K562 (cell line): ENCODE data around the gene RNF40. TPM values are rescaled to one million over a fixed set of nuclear protein-coding genes. Genes with fewer than 3 reads are reported as not detected.

Experiments used
- ATAC-seq: fragments of 200-7000 bp; cut with Tn5 transposase; 3 replicates; pipeline ENCODE4 v1.9.1; 2020; ENCODE audit warnings: moderate library complexity
- BruUV-seq: library from RNA; stranded (reverse); fragments of 400-500 nt; replicated peaks from 2 replicates; lab custom pipeline; 2021; lab: Mats Ljungman, UMichigan
- CTCF ChIA-PET: fragments of 300-600 bp; formaldehyde crosslinking; extraction: SDS; loops from one replicate; lab custom pipeline; 2021; ENCODE audit warnings: low intra/inter-chr PET ratio; lab: Yijun Ruan, JAX
- POLR2A ChIA-PET: fragments of 300-600, 350-650 bp; sonication (Branson Sonifier 250); formaldehyde crosslinking; extraction: SDS; loops from one replicate; lab custom pipeline; 2021; ENCODE audit warnings: antibody characterized with exemption, inconsistent platforms; lab: Yijun Ruan, JAX
- DNase-seq, 4 experiments: peaks; one replicate each; pipeline versions ENCODE4 v3.0.0 to v3.0.0-alpha.2; 2011 to 2018; ENCODE audit warnings: low spot score in 3 of 4, mixed read lengths in 3 of 4; ENCODE audit errors: extremely low read depth in 1 of 4
- FAIRE-seq: peaks from 2 replicates; lab custom pipeline; 2011; peaks lifted over from hg19 to GRCh38; lab: Jason Lieb, UNC
- H2AFZ ChIP-seq: 2 replicates; pipeline ENCODE4 v1.6.0; 2011; ENCODE audit warnings: low read depth, low read length, control low read depth, inconsistent platforms
- H3K27ac ChIP-seq: fragments of 200-600 bp; 3 replicates; pipeline ENCODE4 v1.8.0; 2011; ENCODE audit warnings: low read depth, mild to moderate bottlenecking, control low read depth, inconsistent platforms, low read length, moderate library complexity, mixed read lengths; ENCODE audit errors: extremely low read depth
- H3K27me3 ChIP-seq, 2 experiments: fragments of 300-600 bp in 1 of 2; 2 replicates in 1 of 2; 3 replicates in 1 of 2; pipeline versions ENCODE4 v1.6.0 to v1.8.0; 2011; ENCODE audit warnings: inconsistent platforms in 2 of 2, low read length in 2 of 2, mild to moderate bottlenecking in 1 of 2, mixed read lengths in 1 of 2, moderate library complexity in 1 of 2; ENCODE audit not compliant: control insufficient read depth in 2 of 2, insufficient read depth in 2 of 2
- H3K36me3 ChIP-seq: fragments of 300-600 bp; 3 replicates; pipeline ENCODE4 v1.8.0; 2011; ENCODE audit warnings: mild to moderate bottlenecking, low read length, inconsistent platforms; ENCODE audit not compliant: control insufficient read depth, insufficient read depth
- H3K4me1 ChIP-seq, 2 experiments: fragments of 200-600 bp in 1 of 2; replicated peaks in 1 of 2; 2 replicates in 1 of 2; 3 replicates in 1 of 2; pipeline versions ENCODE4 v1.5.1 to v1.8.0; 2011; ENCODE audit warnings: inconsistent platforms in 2 of 2, low read length in 2 of 2, mild to moderate bottlenecking in 1 of 2, mixed read lengths in 1 of 2, moderate library complexity in 1 of 2; ENCODE audit not compliant: control insufficient read depth in 2 of 2, insufficient read depth in 2 of 2
- H3K4me2 ChIP-seq: 2 replicates; pipeline ENCODE4 v1.6.1; 2011; ENCODE audit warnings: low read length, control low read depth, inconsistent platforms, mixed read lengths; ENCODE audit not compliant: insufficient read depth
- H3K4me3 ChIP-seq: fragments of 200-600 bp; sonication (generic), shearing (Covaris generic); 2 replicates; pipeline ENCODE4 v1.5.1; 2016; ENCODE audit warnings: control low read depth, inconsistent platforms
- H3K79me2 ChIP-seq: fragments of 200-600 bp; 3 replicates; pipeline ENCODE4 v1.8.0; 2011; ENCODE audit warnings: low read length, inconsistent platforms; ENCODE audit not compliant: control insufficient read depth, insufficient read depth
- H3K9ac ChIP-seq, 2 experiments: 2 replicates each; pipeline versions ENCODE4 v1.6.0 to v1.6.1; 2011; ENCODE audit warnings: low read depth in 2 of 2, low read length in 2 of 2, control low read depth in 1 of 2, inconsistent platforms in 1 of 2, mild to moderate bottlenecking in 1 of 2, mixed read lengths in 1 of 2; ENCODE audit not compliant: insufficient read depth in 1 of 2
- H3K9me1 ChIP-seq: one replicate; pipeline ENCODE4 v1.6.0; 2011; ENCODE audit warnings: inconsistent platforms, mild to moderate bottlenecking, low read length, moderate library complexity; ENCODE audit not compliant: control insufficient read depth, insufficient read depth
- H3K9me3 ChIP-seq: replicated peaks from 2 replicates; pipeline ENCODE4 v1.5.1; 2011; ENCODE audit warnings: low read depth, low read length, inconsistent platforms; ENCODE audit not compliant: control insufficient read depth, insufficient read depth
- H4K20me1 ChIP-seq: replicated peaks from 2 replicates; pipeline ENCODE4 v1.6.1; 2011; ENCODE audit warnings: low read length, inconsistent platforms, mixed read lengths; ENCODE audit not compliant: control insufficient read depth, insufficient read depth
- POLR2G ChIP-seq: fragments of 200-400 bp; formaldehyde crosslinking; IDR thresholded peaks from 2 replicates; pipeline ENCODE4 v1.6.1; 2017; ENCODE audit warnings: low read depth, mild to moderate bottlenecking, antibody characterized with exemption, low read length, moderate library complexity
- SETDB1 ChIP-seq: IDR thresholded peaks from one replicate; pipeline ENCODE4 v1.6.1; 2012; ENCODE audit warnings: low read length, control low read depth, inconsistent platforms
- WGBS: fragments of 100-300 bp; shearing (Covaris generic); methylation state at CpG from one replicate; pipeline ENCODE4 v1.1.6; 2016; ENCODE audit warnings: low coverage, mixed read lengths; ENCODE audit not compliant: insufficient coverage; ENCODE audit errors: missing lambda C conversion rate; 5-methylcytosine and 5-hydroxymethylcytosine counted together
- in situ Hi-C: fragments of 300-500 bp; cut with MboI; formaldehyde crosslinking; loops from 4 replicates; pipeline ENCODE4 v1.15.0; 2018; ENCODE audit warnings: inconsistent platforms, mixed read lengths
- intact Hi-C: fragments of 100-400 bp; cut with micrococcal nuclease; formaldehyde crosslinking; loops from 2 replicates; pipeline ENCODE4 v1.14.2; 2022
- polyA plus RNA-seq, 8 experiments: library from polyadenylated mRNA; depleted of rRNA in 4 of 8; stranded (reverse) in 5 of 8; unstranded in 3 of 8; fragments of >200 nt; fragmentation: Nextera tagmentation in 2 of 8; fragmentation: Illumina TruSeq in 1 of 8; extraction: Ambion mirVana in 2 of 8; extraction: Trizol in 1 of 8; gene quantifications; 2 replicates each; pipeline versions ENCODE4 v1.2.1 to v1.2.3, GENCODE V29; 2011 to 2014; ENCODE audit warnings: inconsistent platforms in 1 of 8, missing spikeins in 1 of 8
- total RNA-seq, 7 experiments: library from RNA; depleted of rRNA in 6 of 7; stranded (reverse); fragments of >200 nt in 6 of 7; fragmentation: Illumina TruSeq in 2 of 7; extraction: Trizol in 2 of 7; gene quantifications; 2 replicates each; pipeline versions ENCODE4 v1.2.1 to v1.2.3, GENCODE V29; 2011 to 2021; ENCODE audit warnings: low replicate concordance in 1 of 7
- TF ChIP-seq, protein P1 (sequence below), 3 experiments: fragments of 200-800 bp in 1 of 3; fragments of 250-450 bp in 1 of 3; fragments of 450-650 bp in 1 of 3; sonication (Bioruptor Pico) in 1 of 3; sonication (Bioruptor generic) in 1 of 3; formaldehyde crosslinking in 1 of 3; IDR thresholded peaks; 2 replicates each; pipeline versions ENCODE4 v1.6.1 to v1.8.0; 2016 to 2022; ENCODE audit warnings: mild to moderate bottlenecking in 2 of 3, missing genetic modification characterization in 2 of 3, missing compliant biosample characterization in 1 of 3, moderate library complexity in 1 of 3
- TF ChIP-seq, protein P2 (sequence below): fragments of 450-650 bp; IDR thresholded peaks from 2 replicates; pipeline ENCODE4 v1.6.1; 2016; ENCODE audit warnings: antibody characterized with exemption

The RNF40 gene
- total and polyA plus RNA-seq, 9 of the 15 experiments (the other 6 are each of a cell fraction or from before 2014, with no cell fraction given), result 6.2 to 129 (median 81.5) TPM

DNA sequence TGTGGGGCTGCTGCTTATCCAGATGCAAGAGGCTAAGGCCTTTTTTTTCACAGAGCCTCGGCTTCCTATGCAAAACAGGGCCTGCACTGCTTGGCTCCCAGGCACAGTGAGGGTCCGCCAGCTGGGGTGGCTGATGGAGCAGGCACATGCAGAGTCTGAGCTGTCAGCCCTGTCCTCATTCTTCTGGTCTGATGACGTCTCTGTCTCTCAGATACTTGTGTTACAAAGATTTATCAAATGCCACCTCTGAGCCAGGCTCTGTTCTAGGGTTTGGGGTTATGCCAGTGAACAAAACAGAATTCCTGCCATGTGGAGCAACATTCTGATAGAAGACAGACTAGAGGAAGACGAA is 4.8 kb downstream of the RNF40 start:
- WGBS, result 72% methylated on average over 4 of the region's 4 CpGs
- BruUV-seq, result no TSS peak
- no peak for FAIRE-seq

More for the DNA sequence above, 4.8 kb downstream of the RNF40 start:
- no peak overlapping the region for H2AFZ ChIP-seq
- CTCF ChIA-PET, result no interaction called here
- POLR2A ChIA-PET, result interaction anchor here (1.3 to 3.1 kb wide), 3 partner anchors 8 to 39 kb away, joined by 3 to 16 read pairs (median 14); no protein-coding TSS in a partner anchor
- TF ChIP-seq POLR2G (0 out of 2 replicates have a peak, but pooled peaks have one; percentile 2), SETDB1 (no peak)
- TF ChIP-seq, protein P1, sequence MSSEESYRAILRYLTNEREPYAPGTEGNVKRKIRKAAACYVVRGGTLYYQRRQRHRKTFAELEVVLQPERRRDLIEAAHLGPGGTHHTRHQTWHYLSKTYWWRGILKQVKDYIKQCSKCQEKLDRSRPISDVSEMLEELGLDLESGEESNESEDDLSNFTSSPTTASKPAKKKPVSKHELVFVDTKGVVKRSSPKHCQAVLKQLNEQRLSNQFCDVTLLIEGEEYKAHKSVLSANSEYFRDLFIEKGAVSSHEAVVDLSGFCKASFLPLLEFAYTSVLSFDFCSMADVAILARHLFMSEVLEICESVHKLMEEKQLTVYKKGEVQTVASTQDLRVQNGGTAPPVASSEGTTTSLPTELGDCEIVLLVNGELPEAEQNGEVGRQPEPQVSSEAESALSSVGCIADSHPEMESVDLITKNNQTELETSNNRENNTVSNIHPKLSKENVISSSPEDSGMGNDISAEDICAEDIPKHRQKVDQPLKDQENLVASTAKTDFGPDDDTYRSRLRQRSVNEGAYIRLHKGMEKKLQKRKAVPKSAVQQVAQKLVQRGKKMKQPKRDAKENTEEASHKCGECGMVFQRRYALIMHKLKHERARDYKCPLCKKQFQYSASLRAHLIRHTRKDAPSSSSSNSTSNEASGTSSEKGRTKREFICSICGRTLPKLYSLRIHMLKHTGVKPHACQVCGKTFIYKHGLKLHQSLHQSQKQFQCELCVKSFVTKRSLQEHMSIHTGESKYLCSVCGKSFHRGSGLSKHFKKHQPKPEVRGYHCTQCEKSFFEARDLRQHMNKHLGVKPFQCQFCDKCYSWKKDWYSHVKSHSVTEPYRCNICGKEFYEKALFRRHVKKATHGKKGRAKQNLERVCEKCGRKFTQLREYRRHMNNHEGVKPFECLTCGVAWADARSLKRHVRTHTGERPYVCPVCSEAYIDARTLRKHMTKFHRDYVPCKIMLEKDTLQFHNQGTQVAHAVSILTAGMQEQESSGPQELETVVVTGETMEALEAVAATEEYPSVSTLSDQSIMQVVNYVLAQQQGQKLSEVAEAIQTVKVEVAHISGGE (CRISPR knock-in tag; IDR thresholded peaks at IDR 0.05), result no peak
- TF ChIP-seq, protein P2, sequence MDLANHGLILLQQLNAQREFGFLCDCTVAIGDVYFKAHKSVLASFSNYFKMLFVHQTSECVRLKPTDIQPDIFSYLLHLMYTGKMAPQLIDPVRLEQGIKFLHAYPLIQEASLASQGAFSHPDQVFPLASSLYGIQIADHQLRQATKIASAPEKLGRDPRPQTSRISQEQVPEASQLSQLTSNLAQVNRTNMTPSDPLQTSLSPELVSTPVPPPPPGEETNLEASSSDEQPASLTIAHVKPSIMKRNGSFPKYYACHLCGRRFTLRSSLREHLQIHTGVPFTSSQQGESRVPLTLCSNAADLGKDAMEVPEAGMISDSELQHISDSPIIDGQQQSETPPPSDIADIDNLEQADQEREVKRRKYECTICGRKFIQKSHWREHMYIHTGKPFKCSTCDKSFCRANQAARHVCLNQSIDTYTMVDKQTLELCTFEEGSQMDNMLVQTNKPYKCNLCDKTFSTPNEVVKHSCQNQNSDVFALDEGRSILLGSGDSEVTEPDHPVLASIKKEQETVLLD, result no peak
- TF ChIP-seq, all 486 proteins: peak for 1
- in situ Hi-C loops, result no loop called here
- Histone ChIP-seq H3K9ac (peak overlapping the region in 1 of 2 experiments; percentile 76; a peak in 2 of 4 replicates), H3K79me2 (peaks cover 26% of the 10 kb centered on the region), H3K4me2 (no peak overlapping the region), H3K4me1 (peaks cover 11 to 32% of the 10 kb centered on the region in 2 experiments; a peak in 4 of 5 replicates), H3K27me3 (no peaks in the 10 kb centered on the region), H3K9me1 (no peaks in the 10 kb centered on the region), H3K4me3 (no peak overlapping the region), H4K20me1 (0 out of 2 replicates have a peak, but pooled peaks cover under 1% of the 10 kb centered on the region), H3K27ac (no peak overlapping the region), H3K36me3 (peaks cover 91% of the 10 kb centered on the region), H3K9me3 (no peaks in the 10 kb centered on the region)
- intact Hi-C loops, result no loop called here
- DNase-seq, result no peak
- no peak for ATAC-seq
